ENCODE results near the gene CT47C1. TPM values are rescaled to one million over a fixed set of nuclear protein-coding genes. Genes with fewer than 3 reads are reported as not detected.

CT47C1 gene
- polyA plus RNA-seq, 3 donors = not detected

GRCh38 chrX:119069762-119070161, 3.0 kb upstream of the CT47C1 start:
- no peak overlapping the region for H3K27ac ChIP-seq (ENCODE audit: low read depth, low read length)
- 81 to 97% (median 96%) methylated on average over 1 of the region's 1 CpG for WGBS, 3 donors

GRCh38 chrX:119071381-119071780, 1.4 kb upstream of the CT47C1 start:
- 46 to 96% (median 77%) methylated on average over 2 of the region's 2 CpGs for WGBS, 3 donors
- H3K27ac ChIP-seq (ENCODE audit: low read depth, low read length) = no peak overlapping the region

GRCh38 chrX:119073200-119073905, 560 bp downstream of the CT47C1 start:
- WGBS, 3 donors = 94 to 95% (median 95%) methylated on average over 30 to 43 of the region's 43 CpGs
- H3K27ac ChIP-seq (ENCODE audit: low read depth, low read length) = no peak overlapping the region

- no peak overlapping the region for H3K27ac ChIP-seq (ENCODE audit: low read depth, low read length)
- 85 to 96% (median 95%) methylated on average over 8 to 19 of the region's 19 CpGs for WGBS, 3 donors
Measured at GRCh38 chrX:119073911-119074310, 1.1 kb downstream of the CT47C1 start.

GRCh38 chrX:119075270-119076025, 2.7 kb downstream of the CT47C1 start:
- 75 to 95% (median 80%) methylated on average over 3 of the region's 3 CpGs for WGBS, 3 donors
- H3K27ac ChIP-seq (ENCODE audit: low read depth, low read length) = no peak overlapping the region

DNA sequence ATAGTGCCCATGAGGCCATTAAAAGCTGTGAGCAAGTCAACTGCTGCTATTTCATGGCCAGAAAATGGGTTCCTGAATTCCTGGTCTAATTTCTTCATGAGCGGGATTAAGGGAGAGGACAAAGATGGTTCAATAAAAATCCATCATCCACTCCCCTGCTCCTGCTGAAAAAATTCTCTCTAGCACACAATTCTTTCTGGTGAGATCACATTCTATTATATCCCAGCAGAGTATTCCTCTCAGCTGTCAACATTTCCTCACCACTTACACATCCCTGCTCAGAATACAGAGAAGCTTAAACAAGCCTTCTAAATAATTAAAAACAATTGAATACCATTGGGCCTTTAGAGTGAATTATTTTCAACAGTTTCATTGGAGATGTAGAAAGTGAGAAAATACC, 9.5 kb downstream of the CT47C1 start:
- no peak overlapping the region for H3K27ac ChIP-seq (ENCODE audit: low read depth, low read length)
- 74 to 80% (median 80%) methylated on average over 1 of the region's 1 CpG for whole genome bisulfite sequencing, 3 donors

DNA sequence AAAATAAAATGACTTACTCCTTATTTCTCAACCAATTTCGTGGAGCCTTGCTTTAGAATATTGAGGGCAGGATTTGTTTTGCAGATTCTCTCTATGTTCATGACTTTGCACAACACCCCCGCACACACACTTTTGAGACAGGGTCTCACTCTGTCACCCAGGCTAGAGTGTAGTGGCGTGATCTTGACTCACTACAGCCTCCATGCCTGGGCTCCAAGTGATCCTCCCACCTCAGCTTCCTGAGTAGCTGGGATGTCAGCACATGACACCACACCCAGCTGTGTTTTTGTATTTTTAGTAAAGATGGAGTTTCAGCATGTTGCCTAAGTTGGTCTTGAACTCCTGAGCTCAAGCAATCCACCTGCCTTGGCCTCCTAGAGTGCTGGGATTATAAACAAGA, 12.0 kb downstream of the CT47C1 start:
- WGBS, 3 donors = 70 to 96% (median 84%) methylated on average over 3 of the region's 3 CpGs

DNA sequence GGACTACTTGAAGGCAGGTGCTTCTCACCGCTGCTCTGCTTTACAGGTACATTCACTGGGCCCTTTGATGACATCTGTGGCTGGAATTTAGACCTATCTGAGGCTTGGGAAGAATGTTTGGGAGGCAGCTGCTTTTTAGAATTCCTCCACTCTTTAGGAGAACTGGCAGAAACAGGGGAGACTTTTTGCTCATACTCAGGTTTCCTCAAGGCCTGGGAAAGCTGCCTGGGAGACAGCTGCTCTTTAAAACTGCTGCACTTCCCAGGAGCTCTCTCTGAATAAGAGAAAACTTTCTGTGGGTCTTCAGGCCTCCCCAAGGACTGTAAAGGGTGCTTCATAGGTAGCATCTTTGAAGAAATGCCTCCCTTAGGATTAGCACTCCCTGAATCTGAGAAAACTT, 14.3 kb downstream of the CT47C1 start:
- WGBS, 3 donors = 59 to 95% (median 81%) methylated on average over 1 of the region's 1 CpG
- no peak overlapping the region for H3K27ac ChIP-seq (ENCODE audit: low read depth, low read length)

More for the DNA sequence above, 12.0 kb downstream of the CT47C1 start:
- no peak overlapping the region for H3K27ac ChIP-seq (ENCODE audit: low read depth, low read length)

GRCh38 chrX:119089619-119090018, 16.8 kb downstream of the CT47C1 start:
- H3K27ac ChIP-seq (ENCODE audit: low read depth, low read length) = no peak overlapping the region
- WGBS, 3 donors = 89 to 100% (median 100%) methylated on average over 1 of the region's 1 CpG

GRCh38 chrX:119090627-119091026, 17.8 kb downstream of the CT47C1 start:
- no peak overlapping the region for H3K27ac ChIP-seq (ENCODE audit: low read depth, low read length)
- WGBS, 3 donors = 85 to 100% (median 92%) methylated on average over 1 of the region's 1 CpG

GRCh38 chrX:119093991-119094735, 21.4 kb downstream of the CT47C1 start:
- no peak overlapping the region for H3K27ac ChIP-seq (ENCODE audit: low read depth, low read length)
- 61 to 82% (median 71%) methylated on average over 7 of the region's 7 CpGs for WGBS, 3 donors

DNA sequence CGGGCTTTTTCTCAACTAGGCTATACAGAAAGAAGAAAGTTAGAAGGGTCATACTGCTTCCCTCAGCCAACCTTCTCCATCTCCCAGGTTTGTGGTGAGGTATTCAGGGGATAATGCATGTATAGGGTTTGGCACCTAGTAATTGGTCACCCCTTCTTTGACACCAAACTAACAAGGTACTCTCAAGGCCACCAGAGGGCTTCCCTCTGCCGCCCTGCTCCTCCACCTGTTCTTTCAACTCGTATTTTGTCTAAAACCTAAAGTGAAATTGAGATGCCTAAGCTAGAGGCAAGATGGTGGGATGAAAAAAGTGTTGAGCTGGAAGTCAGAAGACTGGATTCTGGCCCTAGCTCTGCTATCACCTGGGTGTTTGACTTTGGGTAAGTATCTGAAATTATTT, 22.0 kb downstream of the CT47C1 start:
- whole genome bisulfite sequencing, 3 donors = 62 to 85% (median 73%) methylated on average over 3 of the region's 3 CpGs
- no peak overlapping the region for H3K27ac ChIP-seq (ENCODE audit: low read depth, low read length)

DNA sequence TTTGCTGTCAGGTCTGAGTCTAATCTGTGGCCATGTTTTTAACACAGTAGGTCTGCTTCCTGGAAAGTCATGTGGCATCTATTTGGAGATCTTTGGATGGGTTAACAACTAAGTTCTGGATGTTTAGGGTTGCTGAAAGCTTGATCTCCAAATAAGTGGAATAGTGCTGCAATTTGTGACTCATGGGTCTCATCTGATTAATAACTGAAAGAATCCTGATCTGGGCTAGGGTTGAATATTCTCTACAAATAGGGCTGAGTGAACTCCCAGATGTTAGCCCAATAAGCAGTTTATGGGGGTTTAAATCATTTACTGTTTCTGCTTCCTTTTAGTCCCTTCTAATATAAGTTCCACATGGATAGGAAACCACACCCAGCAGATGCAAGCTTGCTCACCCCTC, 23.1 kb downstream of the CT47C1 start:
- H3K27ac ChIP-seq (ENCODE audit: low read depth, low read length) = no peak overlapping the region

- H3K27ac ChIP-seq (ENCODE audit: low read depth, low read length) = no peak overlapping the region
- WGBS, 3 donors = 75 to 95% (median 81%) methylated on average over 1 of the region's 1 CpG
Measured at GRCh38 chrX:119101168-119101567, 28.4 kb downstream of the CT47C1 start.

DNA sequence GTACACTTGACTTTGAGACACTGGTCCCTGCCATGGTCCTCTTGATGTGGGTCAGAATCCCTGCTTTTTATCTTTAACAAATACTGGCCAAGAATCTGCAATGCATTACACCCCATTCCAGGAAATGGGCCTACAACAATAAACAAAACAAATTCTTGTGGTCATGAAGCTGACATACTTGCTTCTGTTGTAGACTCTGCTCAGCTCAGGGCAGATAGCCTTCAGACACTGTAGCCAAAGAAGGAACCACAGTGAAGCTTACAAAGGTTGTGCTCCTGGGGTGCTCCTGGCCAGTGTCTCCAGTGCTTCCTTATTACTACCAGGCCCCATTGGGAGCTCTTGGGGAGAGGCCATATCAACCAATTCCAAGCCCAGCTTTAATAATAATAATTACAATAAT, 33.0 kb downstream of the CT47C1 start:
- H3K27ac ChIP-seq (ENCODE audit: low read depth, low read length) = no peak overlapping the region

GRCh38 chrX:119107206-119107605, 34.4 kb downstream of the CT47C1 start:
- H3K27ac ChIP-seq (ENCODE audit: low read depth, low read length) = no peak overlapping the region

DNA sequence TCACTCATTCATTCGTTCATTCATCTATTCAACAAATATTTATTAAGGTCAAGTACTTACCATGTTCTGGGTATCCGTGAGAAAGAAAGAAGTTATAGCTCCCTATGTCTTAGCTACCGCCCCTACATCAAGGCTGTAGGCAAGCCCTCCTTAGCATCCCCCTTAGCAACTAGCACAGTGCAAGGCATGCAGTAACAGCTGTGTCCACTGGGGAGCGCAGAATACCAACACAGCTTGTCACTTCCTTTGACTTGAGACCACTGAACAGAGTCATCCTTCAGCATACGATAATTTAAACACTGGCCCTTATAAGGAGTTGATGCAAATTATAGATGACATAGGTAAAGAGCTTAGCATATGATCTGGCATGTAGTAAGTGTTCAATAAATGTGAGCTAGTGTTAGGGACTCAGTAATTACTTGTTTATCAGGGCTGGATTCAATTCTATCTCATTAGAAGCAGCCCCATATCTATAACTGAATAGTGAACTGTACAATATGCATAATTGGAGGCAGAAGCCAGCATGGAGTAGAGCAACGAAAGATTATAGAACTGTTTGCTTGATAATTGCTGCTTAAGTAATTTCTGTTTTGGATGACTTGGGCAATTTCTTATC, 46.1 kb downstream of the CT47C1 start:
- WGBS, 3 donors = 6 to 16% (median 14%) methylated on average over 6 of the region's 6 CpGs

GRCh38 chrX:119121341-119121740, 48.5 kb downstream of the CT47C1 start:
- H3K27ac ChIP-seq (ENCODE audit: low read depth, low read length) = no peak overlapping the region
- WGBS, 3 donors = 75 to 81% (median 80%) methylated on average over 1 of the region's 1 CpG

More for the DNA sequence above, 46.1 kb downstream of the CT47C1 start:
- H3K27ac ChIP-seq (ENCODE audit: low read depth, low read length) = no peak overlapping the region
